Transverse colon (tissue), 4 donors: ENCODE results near the gene KRTAP5-4. TPM values are rescaled to one million over a fixed set of nuclear protein-coding genes. Genes with fewer than 3 reads are reported as not detected.

Source experiments
- DNase-seq: peaks from one replicate; pipeline ENCODE4 v3.0.0-alpha.2; 2019
- H3K27ac ChIP-seq, 4 donors: fragments of 200-600 bp; sonication (generic); 2 replicates each; pipeline ENCODE4 v1.5.1; 2016 to 2018; ENCODE audit warnings: inconsistent platforms in 4 of 4
- H3K27me3 ChIP-seq: fragments of 200-600 bp; sonication (generic); 2 replicates; pipeline ENCODE4 v1.5.1; 2017; ENCODE audit warnings: inconsistent platforms
- H3K36me3 ChIP-seq, 4 donors: fragments of 200-600 bp; sonication (generic); 2 replicates each; pipeline ENCODE4 v1.5.1; 2017 to 2019; ENCODE audit warnings: inconsistent platforms in 4 of 4
- H3K4me1 ChIP-seq, 4 donors: fragments of 200-600 bp; sonication (generic); 2 replicates each; pipeline ENCODE4 v1.5.1; 2017 to 2020; ENCODE audit warnings: inconsistent platforms in 4 of 4
- H3K4me3 ChIP-seq, 4 donors: fragments of 200-600 bp; sonication (generic); 1 replicate in 1 of 4; 2 replicates in 3 of 4; pipeline versions ENCODE4 v1.5.1 to v1.6.1; 2017 to 2019; ENCODE audit warnings: inconsistent platforms in 4 of 4
- H3K9me3 ChIP-seq, 2 donors: fragments of 200-600 bp; sonication (generic); 2 replicates each; pipeline ENCODE4 v1.5.1; 2017 to 2019; ENCODE audit warnings: inconsistent platforms in 2 of 2
- CTCF ChIP-seq, 5 experiments: fragments of 200-600 bp in 3 of 5; fragments of 450-650 bp in 2 of 5; sonication (generic) in 3 of 5; IDR thresholded peaks; 1 replicate in 2 of 5; 2 replicates in 3 of 5; pipeline ENCODE4 v1.5.1; 2016 to 2017; ENCODE audit warnings: antibody characterized with exemption in 5 of 5, inconsistent platforms in 3 of 5, mild to moderate bottlenecking in 2 of 5, moderate library complexity in 1 of 5
- EP300 ChIP-seq: sonication (generic); formaldehyde crosslinking; IDR thresholded peaks from one replicate; pipeline ENCODE4 v1.6.1; 2017; ENCODE audit warnings: antibody characterized with exemption, low read depth
- POLR2A ChIP-seq: fragments of 450-650 bp; IDR thresholded peaks from one replicate; pipeline ENCODE4 v1.6.1; 2016; ENCODE audit warnings: antibody characterized with exemption, mild to moderate bottlenecking, moderate library complexity
- POLR2AphosphoS5 ChIP-seq, 3 donors: sonication (generic); formaldehyde crosslinking; IDR thresholded peaks; one replicate each; pipeline ENCODE4 v1.6.1; 2016; ENCODE audit warnings: antibody characterized with exemption in 3 of 3
- WGBS, 2 donors: methylation state at CpG; one replicate each; pipeline ENCODE4 v1.1.5; 2018; ENCODE audit warnings: low coverage in 1 of 2; 5-methylcytosine and 5-hydroxymethylcytosine counted together
- in situ Hi-C, 4 donors: fragments of 200-750 bp; cut with MboI; loops; one replicate each; pipeline versions ENCODE4 v1.15.0 to v1.15.1; 2017; ENCODE audit warnings: low sequenced_read_pairs in 3 of 4, low pct_ligation_motif_present in 1 of 4, low pct_unique_long_range_greater_than_20kb in 1 of 4
- intact Hi-C: fragments of 100-400 bp; cut with DNase I; formaldehyde crosslinking; loops from one replicate; pipeline ENCODE4 v1.15.1; 2023; ENCODE audit warnings: low total_unique reads
- total RNA-seq, 4 donors: library from RNA; depleted of rRNA; stranded (reverse); fragments of >200 nt; gene quantifications; one replicate each; pipeline ENCODE4 v1.1.0, GENCODE V29; 2016

KRTAP5-4 gene
- total RNA-seq, 4 donors from 2014 or later, result not detected

DNA sequence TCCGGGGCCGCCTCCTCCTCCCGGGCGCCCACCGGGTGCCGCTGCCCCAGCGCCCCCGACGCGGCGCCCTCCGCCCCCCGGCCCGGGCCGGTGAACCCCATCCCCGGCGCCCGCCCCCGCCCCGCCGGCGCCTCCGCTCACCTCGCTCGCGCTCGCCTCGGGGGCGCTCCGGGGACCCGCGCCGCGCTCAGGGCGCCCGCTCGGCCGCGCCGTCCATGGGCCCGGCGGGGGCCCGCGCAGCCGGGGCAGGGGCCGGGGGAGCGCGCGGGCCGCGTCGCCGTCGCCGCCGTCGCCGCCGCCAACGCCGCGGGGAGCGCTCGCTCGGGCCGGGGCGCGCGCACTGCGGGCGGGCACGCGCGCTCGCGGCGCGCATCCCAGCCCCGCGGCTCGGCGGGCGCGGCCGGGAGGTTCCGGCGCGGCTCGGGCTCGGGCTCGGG, 50.2 kb downstream of the KRTAP5-4 start:
- TF ChIP-seq POLR2AphosphoS5 (IDR thresholded peaks at IDR 0.05), result no peak
- no peak for TF ChIP-seq POLR2A
- TF ChIP-seq EP300, result no peak
- no peak for TF ChIP-seq CTCF (IDR thresholded peaks at IDR 0.05)
- Histone ChIP-seq H3K27me3 (peaks cover 2% of the 10 kb centered on the region), H3K27ac (peak overlapping the region; percentile 74 to 84 (median 83)), H3K4me3 (peak overlapping the region; percentile 17 to 70 (median 59)), H3K4me1 (peaks cover 23 to 65% (median 57%) of the 10 kb centered on the region in 4 donors), H3K9me3 (no peaks in the 10 kb centered on the region), H3K36me3 (no peaks in the 10 kb centered on the region)
- in situ Hi-C loops, result no loop called here
- no peak for DNase-seq
- intact Hi-C loops, result no loop called here
- no CpG with 5 or more reads among the region's 91 CpGs for WGBS, 2 donors

Other genes starting within 250 kb of the KRTAP5-4 start
- gene BRSK2, start 232.2 kb downstream of the KRTAP5-4 start, total RNA-seq, result 1 to 10 TPM in 1 of 4 donors, under 1 TPM in 2, not detected in 1; 0.14 to 1.8 (median 0.95) TPM
- 10 to 100 TPM; 22.8 to 56.7 (median 42.4) TPM for gene MOB2, start 135.4 kb downstream of the KRTAP5-4 start, total RNA-seq
- 10 to 100 TPM; 13.3 to 31.8 (median 19.8) TPM for gene DUSP8, start 49.9 kb downstream of the KRTAP5-4 start, total RNA-seq
- not detected for gene KRTAP5-1, start 36.9 kb downstream of the KRTAP5-4 start, total RNA-seq
- gene KRTAP5-2, start 23.8 kb downstream of the KRTAP5-4 start, total RNA-seq, result not detected
- not detected for gene KRTAP5-3, start 13.7 kb downstream of the KRTAP5-4 start, total RNA-seq
- gene KRTAP5-5, start 7.6 kb upstream of the KRTAP5-4 start, total RNA-seq, result not detected
- gene KRTAP5-6, start 75.1 kb upstream of the KRTAP5-4 start, total RNA-seq, result not detected
- 10 to 100 TPM in 1 of 4 donors, 1 to 10 TPM in 2, under 1 TPM in 1; 0.68 to 13.5 (median 1.3) TPM for gene IFITM10, start 128.5 kb upstream of the KRTAP5-4 start, total RNA-seq
- 1,000 to 10,000 TPM in 2 of 4 donors, 100 to 1,000 TPM in 2; 548 to 1,794 (median 1,176) TPM for gene CTSD, start 141.8 kb upstream of the KRTAP5-4 start, total RNA-seq
- gene SYT8, start 212.9 kb upstream of the KRTAP5-4 start, total RNA-seq, result 1 to 10 TPM in 2 of 4 donors, not detected in 2; 1.4 to 4.1 TPM
- 10 to 100 TPM in 1 of 4 donors, 1 to 10 TPM in 1, not detected in 2; 3.5 to 35.9 TPM for gene TNNI2, start 216.8 kb upstream of the KRTAP5-4 start, total RNA-seq
- gene LSP1, start 230.9 kb upstream of the KRTAP5-4 start, total RNA-seq, result 10 to 100 TPM; 12.3 to 69.6 (median 23.2) TPM